IMR-90 (cell line): ENCODE data around the gene ATP11B.

ENCODE experiments used
- BHLHE40 ChIP-seq: fragments of 150-350 bp; IDR thresholded peaks from 2 replicates; pipeline ENCODE4 v1.6.1; 2016; ENCODE audit warnings: mild to moderate bottlenecking, low read depth, low read length
- CEBPB ChIP-seq: IDR thresholded peaks from 2 replicates; pipeline ENCODE4 v1.6.1; 2012; ENCODE audit warnings: low read depth, low read length, improper control_type of control experiment
- FOS ChIP-seq: fragments of 150-350 bp; IDR thresholded peaks from 2 replicates; pipeline ENCODE4 v1.6.1; 2016; ENCODE audit warnings: low read depth, low read length
- MAFK ChIP-seq: IDR thresholded peaks from 2 replicates; pipeline ENCODE4 v1.6.1; 2012; ENCODE audit warnings: low read depth, low read length, improper control_type of control experiment
- MXI1 ChIP-seq: IDR thresholded peaks from 2 replicates; pipeline ENCODE4 v1.6.1; 2012; ENCODE audit warnings: low read depth, mild to moderate bottlenecking, low read length, moderate library complexity, borderline replicate concordance
- NFE2L2 ChIP-seq: fragments of 150-350 bp; IDR thresholded peaks from 2 replicates; pipeline ENCODE4 v1.6.1; 2016; ENCODE audit warnings: low read depth, mild to moderate bottlenecking, low read length
- POLR2A ChIP-seq: IDR thresholded peaks from 2 replicates; pipeline ENCODE4 v1.6.1; 2012; ENCODE audit warnings: mild to moderate bottlenecking, low read depth, low read length
- RAD21 ChIP-seq: IDR thresholded peaks from 2 replicates; pipeline ENCODE4 v1.6.1; 2012; ENCODE audit warnings: low read length, improper control_type of control experiment
- RCOR1 ChIP-seq: IDR thresholded peaks from 2 replicates; pipeline ENCODE4 v1.6.1; 2012; ENCODE audit warnings: mild to moderate bottlenecking, low read length, improper control_type of control experiment; ENCODE audit not compliant: insufficient replicate concordance
- TF ChIP-seq, protein P1 (sequence below): conservative IDR thresholded peaks from 2 replicates; pipeline ENCODE4 v1.5.1; 2012; ENCODE audit warnings: mild to moderate bottlenecking, low read depth, low read length, improper control_type of control experiment
- TF ChIP-seq, protein P2 (sequence below): fragments of 150-350 bp; IDR thresholded peaks from 2 replicates; pipeline ENCODE4 v1.6.1; 2017; ENCODE audit warnings: mild to moderate bottlenecking, antibody characterized with exemption, low read length, low read depth

DNA sequence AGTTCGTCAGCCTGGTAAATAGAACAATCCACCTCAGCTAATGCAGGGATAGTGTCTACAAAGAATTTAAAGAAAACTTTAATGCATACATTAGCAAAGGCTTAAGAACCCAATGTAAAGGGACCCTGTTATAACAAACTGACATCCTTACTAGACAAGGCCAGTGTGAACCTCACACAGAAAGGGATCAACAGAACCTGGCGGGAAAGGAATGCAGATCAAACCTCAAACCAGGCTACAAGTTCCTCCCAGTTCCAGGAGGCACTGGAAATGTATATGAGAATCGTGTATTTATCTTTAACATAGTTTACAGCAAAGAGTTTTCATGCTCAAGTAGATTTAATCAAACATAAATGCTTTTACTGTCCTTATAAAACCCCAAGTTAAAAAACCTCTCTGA is 37.6 kb upstream of the ATP11B start:
- TF ChIP-seq BHLHE40 (no peak), RCOR1 (no peak), POLR2A (no peak), FOS (no peak), MAFK (no peak), NFE2L2 (no peak), CEBPB (no peak), RAD21 (no peak), MXI1 (no peak)
- TF ChIP-seq, protein P1, sequence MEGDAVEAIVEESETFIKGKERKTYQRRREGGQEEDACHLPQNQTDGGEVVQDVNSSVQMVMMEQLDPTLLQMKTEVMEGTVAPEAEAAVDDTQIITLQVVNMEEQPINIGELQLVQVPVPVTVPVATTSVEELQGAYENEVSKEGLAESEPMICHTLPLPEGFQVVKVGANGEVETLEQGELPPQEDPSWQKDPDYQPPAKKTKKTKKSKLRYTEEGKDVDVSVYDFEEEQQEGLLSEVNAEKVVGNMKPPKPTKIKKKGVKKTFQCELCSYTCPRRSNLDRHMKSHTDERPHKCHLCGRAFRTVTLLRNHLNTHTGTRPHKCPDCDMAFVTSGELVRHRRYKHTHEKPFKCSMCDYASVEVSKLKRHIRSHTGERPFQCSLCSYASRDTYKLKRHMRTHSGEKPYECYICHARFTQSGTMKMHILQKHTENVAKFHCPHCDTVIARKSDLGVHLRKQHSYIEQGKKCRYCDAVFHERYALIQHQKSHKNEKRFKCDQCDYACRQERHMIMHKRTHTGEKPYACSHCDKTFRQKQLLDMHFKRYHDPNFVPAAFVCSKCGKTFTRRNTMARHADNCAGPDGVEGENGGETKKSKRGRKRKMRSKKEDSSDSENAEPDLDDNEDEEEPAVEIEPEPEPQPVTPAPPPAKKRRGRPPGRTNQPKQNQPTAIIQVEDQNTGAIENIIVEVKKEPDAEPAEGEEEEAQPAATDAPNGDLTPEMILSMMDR, result no peak
- TF ChIP-seq, protein P2, sequence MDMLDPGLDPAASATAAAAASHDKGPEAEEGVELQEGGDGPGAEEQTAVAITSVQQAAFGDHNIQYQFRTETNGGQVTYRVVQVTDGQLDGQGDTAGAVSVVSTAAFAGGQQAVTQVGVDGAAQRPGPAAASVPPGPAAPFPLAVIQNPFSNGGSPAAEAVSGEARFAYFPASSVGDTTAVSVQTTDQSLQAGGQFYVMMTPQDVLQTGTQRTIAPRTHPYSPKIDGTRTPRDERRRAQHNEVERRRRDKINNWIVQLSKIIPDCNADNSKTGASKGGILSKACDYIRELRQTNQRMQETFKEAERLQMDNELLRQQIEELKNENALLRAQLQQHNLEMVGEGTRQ, result no peak
